Activated naive CD8-positive, alpha-beta T cell (primary cell): ENCODE results near the gene RTN4RL1.
A peak's percentile ranks its signal among the peaks of the same experiment; 100 is the strongest.

Source experiments
- H3K27ac Mint-ChIP-seq: one replicate; pipeline ENCODE4 v1.8.0; 2021; ENCODE audit warnings: mixed read lengths
- H3K27me3 Mint-ChIP-seq: one replicate; pipeline ENCODE4 v1.8.0; 2021; ENCODE audit warnings: mixed read lengths
- H3K36me3 Mint-ChIP-seq: one replicate; pipeline ENCODE4 v1.8.0; 2021; ENCODE audit warnings: mixed read lengths
- H3K4me1 Mint-ChIP-seq: one replicate; pipeline ENCODE4 v1.8.0; 2021; ENCODE audit warnings: low read depth, mixed read lengths
- H3K4me3 Mint-ChIP-seq: one replicate; pipeline ENCODE4 v1.8.0; 2021; ENCODE audit warnings: mild to moderate bottlenecking, mixed read lengths
- H3K9me3 Mint-ChIP-seq: one replicate; pipeline ENCODE4 v1.8.0; 2021; ENCODE audit warnings: low read depth, mixed read lengths

RTN4RL1 gene

GRCh38 chr17:2063261-2064146 is 38.4 kb upstream of the RTN4RL1 start:
- peaks cover 27% of the 10 kb centered on the region for H3K36me3 Mint-ChIP-seq
- peaks cover 7% of the 10 kb centered on the region for H3K4me1 Mint-ChIP-seq
- peaks cover 3% of the 10 kb centered on the region for H3K27me3 Mint-ChIP-seq
- no peak overlapping the region for H3K27ac Mint-ChIP-seq
- H3K9me3 Mint-ChIP-seq: no peaks in the 10 kb centered on the region
- H3K4me3 Mint-ChIP-seq: peak overlapping the region; percentile 21

GRCh38 chr17:2062571-2063183 is 37.5 kb upstream of the RTN4RL1 start:
- peaks cover 3% of the 10 kb centered on the region for H3K27me3 Mint-ChIP-seq
- H3K4me3 Mint-ChIP-seq: no peak overlapping the region
- peak overlapping the region; percentile 41 for H3K27ac Mint-ChIP-seq
- peaks cover 6% of the 10 kb centered on the region for H3K4me1 Mint-ChIP-seq
- peaks cover 27% of the 10 kb centered on the region for H3K36me3 Mint-ChIP-seq
- no peaks in the 10 kb centered on the region for H3K9me3 Mint-ChIP-seq

GRCh38 chr17:2061441-2061958 is 36.4 kb upstream of the RTN4RL1 start:
- H3K4me3 Mint-ChIP-seq: no peak overlapping the region
- H3K27me3 Mint-ChIP-seq: peaks cover 3% of the 10 kb centered on the region
- H3K9me3 Mint-ChIP-seq: no peaks in the 10 kb centered on the region
- H3K36me3 Mint-ChIP-seq: peaks cover 27% of the 10 kb centered on the region
- peaks cover 6% of the 10 kb centered on the region for H3K4me1 Mint-ChIP-seq
- peak overlapping the region; percentile 22 for H3K27ac Mint-ChIP-seq

GRCh38 chr17:2060681-2061440 is 35.7 kb upstream of the RTN4RL1 start:
- Mint-ChIP-seq H3K27ac (no peak overlapping the region), H3K9me3 (no peaks in the 10 kb centered on the region), H3K36me3 (peaks cover 22% of the 10 kb centered on the region), H3K27me3 (peaks cover 3% of the 10 kb centered on the region), H3K4me3 (no peak overlapping the region), H3K4me1 (peaks cover 6% of the 10 kb centered on the region)

GRCh38 chr17:2060385-2060658 is 35.2 kb upstream of the RTN4RL1 start:
- Mint-ChIP-seq H3K36me3 (peaks cover 22% of the 10 kb centered on the region), H3K27me3 (peaks cover 3% of the 10 kb centered on the region), H3K4me3 (no peak overlapping the region), H3K27ac (peak overlapping the region; percentile 34), H3K9me3 (no peaks in the 10 kb centered on the region), H3K4me1 (peaks cover 6% of the 10 kb centered on the region)

- peak overlapping the region; percentile 70 for H3K27ac Mint-ChIP-seq
- H3K4me3 Mint-ChIP-seq: no peak overlapping the region
- H3K27me3 Mint-ChIP-seq: peaks cover 3% of the 10 kb centered on the region
- H3K4me1 Mint-ChIP-seq: peaks cover 4% of the 10 kb centered on the region
- H3K36me3 Mint-ChIP-seq: peaks cover 20% of the 10 kb centered on the region
- no peaks in the 10 kb centered on the region for H3K9me3 Mint-ChIP-seq
Observed at GRCh38 chr17:2059547-2060384, 34.6 kb upstream of the RTN4RL1 start.

- H3K27ac Mint-ChIP-seq: peak overlapping the region; percentile 70
- peaks cover 16% of the 10 kb centered on the region for H3K36me3 Mint-ChIP-seq
- no peaks in the 10 kb centered on the region for H3K9me3 Mint-ChIP-seq
- peaks cover 6% of the 10 kb centered on the region for H3K4me1 Mint-ChIP-seq
- no peak overlapping the region for H3K4me3 Mint-ChIP-seq
- peaks cover 3% of the 10 kb centered on the region for H3K27me3 Mint-ChIP-seq
Observed at GRCh38 chr17:2058586-2059546, 33.7 kb upstream of the RTN4RL1 start.

GRCh38 chr17:2057760-2058585 is 32.8 kb upstream of the RTN4RL1 start:
- Mint-ChIP-seq H3K9me3 (no peaks in the 10 kb centered on the region), H3K36me3 (peaks cover 12% of the 10 kb centered on the region), H3K4me3 (peak overlapping the region; percentile 51), H3K27ac (no peak overlapping the region), H3K27me3 (peaks cover 3% of the 10 kb centered on the region), H3K4me1 (peaks cover 11% of the 10 kb centered on the region)

GRCh38 chr17:2057175-2057759 is 32.1 kb upstream of the RTN4RL1 start:
- Mint-ChIP-seq H3K27me3 (peaks cover 3% of the 10 kb centered on the region), H3K4me1 (peaks cover 12% of the 10 kb centered on the region), H3K36me3 (peaks cover 10% of the 10 kb centered on the region), H3K4me3 (no peak overlapping the region), H3K27ac (no peak overlapping the region), H3K9me3 (no peaks in the 10 kb centered on the region)

GRCh38 chr17:2056206-2057174 is 31.4 kb upstream of the RTN4RL1 start:
- peaks cover 3% of the 10 kb centered on the region for H3K27me3 Mint-ChIP-seq
- peaks cover 18% of the 10 kb centered on the region for H3K4me1 Mint-ChIP-seq
- H3K4me3 Mint-ChIP-seq: peak overlapping the region; percentile 80

GRCh38 chr17:2055292-2056205 is 30.4 kb upstream of the RTN4RL1 start:
- H3K4me1 Mint-ChIP-seq: peaks cover 18% of the 10 kb centered on the region
- peaks cover 4% of the 10 kb centered on the region for H3K36me3 Mint-ChIP-seq
- no peaks in the 10 kb centered on the region for H3K9me3 Mint-ChIP-seq
- H3K27ac Mint-ChIP-seq: no peak overlapping the region
- H3K4me3 Mint-ChIP-seq: peak overlapping the region; percentile 80
- peaks cover 3% of the 10 kb centered on the region for H3K27me3 Mint-ChIP-seq

More at GRCh38 chr17:2056206-2057174, 31.4 kb upstream of the RTN4RL1 start:
- peaks cover 6% of the 10 kb centered on the region for H3K36me3 Mint-ChIP-seq
- no peaks in the 10 kb centered on the region for H3K9me3 Mint-ChIP-seq
- peak overlapping the region; percentile 34 for H3K27ac Mint-ChIP-seq
